DMS79 treated with DMSO at 0.1 percent for 48 hours (cell line): ENCODE measurements around the gene TFB1M.

Experiments
- DNase-seq: peaks from one replicate; lab custom pipeline; 2025; lab: John Stamatoyannopoulos, UW

Gene TFB1M

DNA sequence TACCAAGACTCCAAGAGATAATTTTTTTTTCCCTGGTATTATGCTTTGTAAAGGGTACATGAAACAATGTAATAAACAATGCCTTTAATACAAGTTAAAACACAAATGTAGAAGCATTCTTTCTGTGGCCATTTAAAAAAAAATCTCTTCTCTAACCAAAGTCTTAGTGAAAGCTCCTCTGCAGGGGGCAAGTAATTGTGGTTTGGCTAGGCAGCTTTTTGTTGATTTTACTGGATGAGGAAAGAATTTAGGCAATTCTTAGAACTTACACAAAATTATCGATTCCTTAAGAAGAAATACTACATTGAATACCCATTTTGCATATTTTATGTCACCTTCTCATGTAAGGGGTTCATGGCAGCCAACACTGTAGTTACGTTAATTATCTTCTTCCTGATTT, 12.4 kb downstream of the TFB1M start:
- no peak for DNase-seq

DNA sequence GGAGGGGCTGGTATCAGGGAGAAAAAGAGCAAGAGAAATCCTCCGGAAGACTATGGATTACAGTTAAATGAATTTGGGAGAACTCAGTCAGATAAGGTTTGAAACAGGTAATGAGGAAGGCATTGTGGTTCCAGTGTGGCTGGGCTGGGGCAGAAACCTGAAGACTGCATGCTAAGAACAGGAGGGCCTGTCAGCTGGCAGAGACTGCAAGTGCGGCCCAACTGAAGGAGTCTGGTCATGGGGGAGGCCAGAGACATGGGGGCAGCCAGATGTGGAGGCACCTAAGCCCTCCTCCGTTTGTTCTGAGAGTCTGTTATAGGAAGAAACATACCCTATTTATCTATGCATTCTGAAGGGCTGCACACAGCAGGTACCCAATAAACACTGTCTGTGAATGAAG, 16.6 kb downstream of the TFB1M start:
- DNase-seq, result no peak

DNA sequence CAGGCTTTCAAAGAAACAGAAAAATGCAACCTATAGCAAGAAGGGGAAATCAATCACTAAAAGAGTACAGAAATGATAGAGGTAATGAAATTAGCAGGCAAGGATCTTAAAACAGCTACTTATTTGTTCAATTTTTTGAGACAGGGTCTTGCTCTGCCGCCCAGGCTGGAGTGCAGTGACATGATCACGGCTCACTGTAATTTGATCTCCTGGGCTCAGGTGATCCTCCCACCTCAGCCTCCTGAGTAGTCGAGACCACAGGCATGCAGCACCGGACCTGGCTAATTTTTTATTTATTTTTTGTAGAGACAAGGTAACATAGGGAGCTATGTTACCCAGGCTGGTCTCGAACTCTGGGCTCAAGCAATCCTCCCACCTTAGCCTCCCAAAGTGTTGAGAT, 21.6 kb downstream of the TFB1M start:
- DNase-seq, result no peak

DNA sequence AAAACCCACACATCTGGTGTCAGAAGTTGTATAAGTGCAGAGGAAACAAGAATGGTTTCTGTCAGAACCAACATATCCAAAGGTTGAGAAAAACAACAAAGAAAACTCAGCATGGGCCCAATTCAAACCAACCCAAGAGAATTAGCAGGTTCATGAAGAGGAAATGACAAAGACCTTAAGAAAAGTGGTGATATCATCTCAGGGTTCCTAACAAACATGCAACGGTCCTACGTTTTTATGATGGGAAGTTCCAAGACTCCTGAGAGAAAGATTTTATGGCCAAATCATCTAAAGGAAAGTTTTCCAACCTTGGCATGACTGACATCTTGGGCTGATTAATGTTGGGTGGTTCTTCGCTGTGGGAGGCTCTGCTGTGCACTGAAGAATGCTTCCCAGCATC, 23.0 kb downstream of the TFB1M start:
- no peak for DNase-seq

DNA sequence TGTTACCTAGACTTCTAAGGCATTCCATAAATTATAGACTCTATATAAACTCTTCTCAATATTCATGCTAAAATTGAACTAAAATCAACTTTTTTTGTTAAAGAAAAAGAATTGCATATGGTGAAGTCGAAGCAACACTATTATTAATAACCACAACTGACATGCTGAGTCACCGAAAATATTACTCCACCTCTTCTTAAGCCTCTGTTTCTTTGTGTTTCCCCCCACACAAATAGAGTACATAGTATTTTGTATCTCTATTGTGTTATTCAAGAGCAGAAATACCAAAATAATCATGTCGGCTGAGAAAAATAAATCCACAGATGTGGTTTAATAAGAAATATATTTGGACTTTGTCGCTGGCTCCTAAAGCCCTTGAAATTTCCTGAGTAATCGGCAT, 23.8 kb downstream of the TFB1M start:
- DNase-seq, result no peak

DNA sequence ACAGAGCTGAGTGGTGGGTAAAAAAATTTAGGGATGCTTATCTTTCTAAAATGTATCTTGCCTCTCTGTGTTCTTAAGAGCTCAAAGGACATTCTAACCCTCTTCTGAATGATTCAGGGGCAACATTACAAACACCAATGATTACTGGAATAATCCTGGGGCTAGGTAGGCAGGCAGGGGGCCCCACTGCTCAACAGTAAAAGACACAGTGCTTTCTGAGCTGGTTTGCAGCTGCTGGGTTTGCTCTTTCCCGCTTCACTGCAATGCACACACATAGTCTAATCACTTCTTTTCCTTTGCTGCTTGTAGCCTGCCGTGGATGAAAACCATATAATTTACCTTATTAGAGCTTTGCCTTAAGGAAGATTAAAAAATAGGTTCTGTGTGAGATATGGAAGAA, 26.5 kb downstream of the TFB1M start:
- DNase-seq, result peak; percentile 33

DNA sequence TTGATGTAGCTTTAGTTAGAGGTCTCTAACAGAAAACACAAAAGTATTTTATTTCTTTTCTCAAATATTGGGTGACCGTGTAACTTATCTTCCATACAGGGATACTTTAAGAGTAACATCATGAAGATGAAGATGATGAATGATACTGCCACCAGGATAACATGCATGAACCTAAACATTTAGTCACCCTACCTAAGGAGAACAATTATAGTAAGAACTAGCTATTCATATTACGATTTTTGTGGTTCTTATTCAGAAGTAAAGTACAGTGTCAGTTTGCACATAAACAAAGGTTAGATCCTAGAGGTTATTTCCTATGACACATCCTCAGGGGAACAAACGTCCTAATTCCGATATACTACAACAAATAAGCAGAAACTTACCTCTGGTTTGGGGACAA, 29.5 kb downstream of the TFB1M start:
- DNase-seq, result no peak

DNA sequence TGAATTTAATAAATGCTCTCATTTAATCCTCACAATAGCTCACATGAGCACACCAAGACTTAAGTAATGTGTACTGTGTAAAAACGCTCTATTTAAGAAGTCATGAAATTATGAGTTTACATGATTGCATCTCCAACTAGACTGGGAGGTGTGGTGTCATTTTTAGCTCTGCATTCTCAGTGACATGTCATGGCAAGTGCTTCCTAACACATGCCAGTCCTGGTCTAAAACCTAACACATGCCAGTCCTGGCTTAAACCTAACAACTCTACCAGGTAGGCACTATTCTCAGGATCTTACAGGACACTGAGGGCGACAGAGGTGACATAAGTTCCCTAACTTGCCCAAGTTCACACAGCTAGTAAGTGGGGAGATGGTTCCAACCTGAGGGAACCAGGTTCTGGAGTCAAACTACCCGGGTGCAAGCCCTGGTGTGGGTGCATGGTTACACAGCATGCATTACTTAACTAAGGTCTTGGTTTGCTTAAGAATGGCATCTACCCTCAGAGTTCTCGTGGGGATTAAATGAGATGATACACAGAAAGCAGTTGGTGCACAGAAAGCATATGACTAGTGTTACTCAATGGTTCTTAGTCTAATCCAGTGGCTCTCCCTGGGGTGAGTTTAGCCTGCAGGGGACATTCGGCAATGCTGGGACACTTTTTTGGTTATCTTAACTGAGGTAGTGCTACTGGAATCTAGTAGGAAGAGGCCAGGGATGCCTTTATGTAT, 35.8 kb downstream of the TFB1M start:
- no peak for DNase-seq

DNA sequence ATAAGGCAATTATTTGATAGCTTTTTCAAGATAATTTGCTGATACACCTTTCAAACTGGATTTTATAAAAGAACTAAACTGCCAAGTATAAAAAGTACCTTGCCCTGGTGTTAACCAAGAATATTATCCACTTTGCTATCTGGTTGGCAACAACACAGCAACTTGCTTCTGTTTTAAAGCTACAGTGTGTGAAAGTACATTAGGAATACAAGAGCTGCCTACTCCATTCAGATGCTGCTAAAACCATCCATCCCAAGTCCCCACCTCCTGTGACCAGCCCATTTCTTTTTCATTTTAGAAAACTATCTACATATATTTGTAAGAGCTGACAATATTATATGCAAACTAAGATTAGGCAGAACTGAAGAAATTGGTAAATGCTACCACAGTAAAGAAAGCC, 37.6 kb downstream of the TFB1M start:
- no peak for DNase-seq

DNA sequence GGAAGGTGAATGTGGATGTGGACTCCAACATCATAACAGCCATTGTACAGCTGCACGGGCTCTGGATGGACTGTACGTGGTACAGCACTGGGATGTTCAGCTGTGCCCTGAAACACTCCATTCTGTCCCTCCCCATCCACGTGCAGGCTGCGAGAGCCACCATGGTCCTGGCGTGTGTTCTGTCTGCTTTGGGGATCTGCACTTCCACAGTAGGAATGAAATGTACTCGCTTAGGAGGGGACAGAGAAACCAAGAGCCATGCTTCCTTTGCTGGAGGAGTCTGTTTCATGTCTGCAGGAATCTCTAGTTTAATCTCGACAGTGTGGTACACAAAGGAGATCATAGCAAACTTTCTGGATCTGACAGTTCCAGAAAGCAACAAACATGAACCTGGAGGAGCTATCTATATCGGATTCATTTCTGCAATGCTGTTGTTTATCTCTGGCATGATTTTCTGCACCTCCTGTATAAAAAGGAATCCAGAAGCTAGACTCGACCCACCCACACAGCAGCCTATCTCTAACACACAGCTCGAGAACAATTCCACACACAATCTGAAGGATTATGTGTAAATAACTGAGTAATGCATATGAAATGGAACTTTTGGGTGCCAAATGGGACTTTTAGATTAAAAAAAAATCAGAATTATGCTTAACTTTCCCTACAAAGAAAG, 38.3 kb downstream of the TFB1M start:
- no peak for DNase-seq

DNA sequence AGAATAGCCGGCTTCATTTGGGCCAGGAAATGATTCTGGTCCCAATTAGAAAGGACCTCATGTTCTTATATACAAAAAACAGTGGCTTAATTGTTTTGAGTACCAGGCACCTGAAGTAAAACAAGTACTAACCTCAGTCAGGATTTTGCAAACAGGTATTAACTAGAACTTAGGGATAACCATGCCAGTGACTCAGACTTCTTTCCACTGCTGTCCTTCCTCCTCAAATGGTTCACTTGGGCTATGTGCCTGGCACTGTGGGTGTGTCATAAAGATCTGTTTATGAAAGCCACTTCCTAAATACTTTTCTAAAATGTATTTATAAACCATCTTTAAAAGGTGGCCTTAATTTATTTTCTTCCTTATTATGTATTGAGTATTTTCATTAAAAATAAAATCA, 39.8 kb downstream of the TFB1M start:
- DNase-seq, result no peak

DNA sequence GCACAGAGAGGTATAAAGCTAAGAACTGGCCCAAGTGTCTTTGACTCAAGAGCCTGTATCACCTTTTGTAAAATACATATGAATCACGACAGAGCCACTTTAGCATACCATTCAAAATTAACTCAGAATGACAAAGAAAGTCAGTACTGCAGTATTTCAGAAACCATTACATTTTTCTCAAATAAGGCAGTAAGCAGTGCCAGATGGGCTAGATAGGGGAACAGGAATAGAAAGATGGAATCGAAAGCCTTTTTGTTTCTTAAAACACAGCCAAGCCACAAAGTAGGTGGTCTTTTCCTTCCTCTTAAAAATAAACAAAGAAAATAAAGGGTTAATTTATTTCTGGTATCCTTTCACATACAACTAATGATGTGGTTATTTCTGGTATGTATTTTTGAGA, 40.2 kb downstream of the TFB1M start:
- no peak for DNase-seq

DNA sequence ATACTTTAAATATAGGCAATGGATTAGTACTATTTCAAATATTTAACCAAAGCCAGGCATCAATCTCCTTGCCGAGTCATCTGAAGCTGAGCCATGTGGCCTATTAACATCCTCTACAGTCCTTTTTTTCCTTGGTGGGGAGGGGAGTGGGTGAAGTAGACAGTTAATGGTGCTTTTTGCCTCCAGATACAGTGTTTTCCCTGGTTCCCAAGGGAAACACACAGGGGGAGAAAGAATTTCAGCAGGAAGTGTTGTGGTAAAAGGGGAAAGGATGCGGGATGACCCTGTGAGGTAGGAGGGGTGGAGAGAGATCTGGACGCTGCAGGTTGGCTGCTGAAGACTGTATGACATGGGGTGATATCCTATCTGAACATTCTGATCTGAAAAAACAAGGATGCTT, 40.9 kb downstream of the TFB1M start:
- no peak for DNase-seq

DNA sequence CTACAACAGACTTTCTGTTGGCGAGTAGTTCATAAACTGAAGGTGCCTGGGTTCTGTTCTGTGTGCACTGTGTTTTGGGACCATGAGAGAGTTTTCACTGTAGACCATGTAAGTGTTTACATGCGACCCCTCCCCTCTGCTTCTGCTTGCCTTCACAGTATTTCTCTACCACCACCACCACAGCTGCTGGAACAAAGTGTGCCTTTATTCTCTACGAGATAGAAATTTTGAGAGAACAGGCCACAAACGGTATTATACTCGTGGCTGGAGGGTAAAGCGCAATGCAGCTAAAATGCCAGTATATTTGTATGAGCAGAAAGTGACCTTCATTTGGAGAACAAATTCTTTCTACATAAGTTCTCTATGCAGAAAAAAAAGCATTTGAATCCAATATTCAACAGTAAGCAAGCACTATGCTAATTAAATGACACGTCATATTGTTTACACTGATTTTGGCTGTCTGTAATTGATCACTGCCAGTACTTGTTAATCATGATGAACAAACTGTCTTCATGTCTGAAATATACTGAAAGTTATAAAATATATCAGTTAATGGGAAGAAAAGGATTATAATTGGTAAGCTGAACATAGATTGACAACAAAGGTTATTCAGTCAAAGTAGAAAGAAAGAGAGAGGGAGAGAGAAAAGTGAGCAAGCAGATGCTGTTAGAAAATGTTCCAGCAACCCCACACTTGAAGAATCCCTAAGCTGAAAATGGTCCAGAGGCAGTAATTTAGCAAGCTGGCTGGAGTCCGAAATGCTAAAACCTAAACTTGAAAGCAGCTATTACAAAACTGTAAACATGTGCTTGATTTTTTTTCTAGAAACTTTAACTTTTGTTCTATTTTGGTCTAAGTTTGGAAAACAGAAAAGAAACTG, 41.7 kb downstream of the TFB1M start:
- no peak for DNase-seq

DNA sequence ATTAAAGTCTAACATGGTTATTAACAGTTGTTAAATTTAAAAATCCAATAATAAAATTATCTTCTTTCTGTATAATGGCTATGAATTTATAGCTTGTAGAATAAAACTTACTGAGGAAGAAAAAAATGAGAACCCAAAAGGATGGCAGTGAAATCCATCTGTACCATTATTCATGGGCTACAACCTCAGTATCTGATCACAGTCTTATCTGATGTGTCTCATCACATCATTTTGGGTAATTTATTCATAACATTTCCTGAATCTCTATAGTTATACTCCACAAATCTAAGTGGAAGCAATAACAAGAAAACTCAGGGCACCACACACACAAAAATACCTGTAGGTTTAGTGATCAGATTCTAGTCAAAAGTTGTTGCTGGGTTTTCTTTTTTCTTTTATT, 43.1 kb downstream of the TFB1M start:
- no peak for DNase-seq

DNA sequence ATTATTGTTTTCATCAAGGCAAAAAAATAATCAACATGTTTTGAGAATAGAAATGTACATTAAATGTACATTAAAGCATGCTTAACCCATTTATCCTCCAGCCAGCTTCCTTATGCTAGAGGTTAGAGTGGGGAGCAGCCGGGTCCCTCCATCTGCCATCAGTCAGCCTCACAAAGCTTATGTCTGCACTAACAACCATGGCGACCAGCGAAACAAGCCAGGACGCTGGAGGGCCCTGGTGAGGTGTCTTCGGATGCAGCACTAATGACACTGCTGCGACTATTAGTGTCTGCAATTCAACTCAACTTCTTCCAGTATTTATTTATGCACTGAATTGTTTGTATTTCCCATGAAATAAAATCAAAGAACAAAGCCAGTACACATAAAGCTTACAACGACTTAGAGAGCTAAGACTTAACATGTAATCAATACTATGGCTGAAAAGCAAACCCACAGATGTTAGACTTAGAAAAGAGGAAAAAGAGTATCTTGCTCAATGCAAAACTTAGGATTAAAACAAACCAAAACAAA, 43.7 kb downstream of the TFB1M start:
- no peak for DNase-seq

DNA sequence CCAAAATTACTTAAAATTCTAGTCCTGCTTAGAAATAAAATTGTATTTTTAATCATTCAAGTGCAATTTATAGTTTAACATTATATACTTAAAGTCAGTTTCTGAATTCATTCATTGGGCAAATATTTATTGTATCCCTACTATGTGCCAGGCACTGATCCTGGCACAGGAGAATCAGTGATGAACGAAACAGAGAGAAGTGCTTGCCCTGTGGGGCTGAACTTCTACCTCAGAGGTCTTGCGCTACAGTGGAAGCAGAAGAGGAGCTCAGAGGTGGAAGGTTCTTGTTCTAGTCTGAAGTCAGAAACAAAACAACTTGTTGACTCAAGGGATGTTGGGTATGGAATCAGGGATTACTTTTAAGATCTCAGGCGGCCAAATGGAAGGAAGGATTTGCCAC, 44.5 kb downstream of the TFB1M start:
- DNase-seq, result no peak

DNA sequence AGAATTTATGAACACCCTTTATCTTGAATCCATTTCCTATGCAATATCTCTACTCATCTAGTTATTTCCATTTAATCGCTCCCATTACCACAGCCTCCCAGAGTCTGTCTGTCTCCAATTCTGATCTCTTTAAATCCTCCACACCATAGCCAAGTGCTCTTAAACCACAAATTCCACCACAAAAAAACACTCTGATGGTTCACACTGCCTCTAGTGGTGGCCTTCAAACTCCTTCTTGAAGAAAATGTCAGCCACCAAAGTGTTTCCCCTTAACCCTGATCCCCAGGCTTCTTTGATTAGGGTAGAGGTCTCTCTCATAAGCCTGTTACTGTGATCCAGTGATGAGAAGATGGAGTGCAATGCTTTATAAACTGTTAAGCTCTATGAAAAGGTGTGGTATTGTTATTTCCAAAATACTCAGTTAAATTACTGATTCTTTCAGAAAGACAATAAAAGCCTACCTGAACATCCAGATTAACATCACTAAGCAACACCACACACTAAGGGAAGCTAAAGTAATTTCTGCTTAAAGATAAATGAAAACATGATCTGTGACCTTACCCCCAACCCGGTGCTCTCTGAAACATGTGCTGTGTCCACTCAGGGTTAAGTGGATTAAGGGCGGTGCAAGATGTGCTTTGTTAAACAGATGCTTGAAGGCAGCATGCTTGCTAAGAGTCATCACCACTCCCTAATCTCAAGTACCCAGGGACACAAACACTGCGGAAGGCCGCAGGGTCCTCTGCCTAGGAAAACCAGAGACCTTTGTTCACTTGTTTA, 46.0 kb downstream of the TFB1M start:
- peak; percentile 23 for DNase-seq

DNA sequence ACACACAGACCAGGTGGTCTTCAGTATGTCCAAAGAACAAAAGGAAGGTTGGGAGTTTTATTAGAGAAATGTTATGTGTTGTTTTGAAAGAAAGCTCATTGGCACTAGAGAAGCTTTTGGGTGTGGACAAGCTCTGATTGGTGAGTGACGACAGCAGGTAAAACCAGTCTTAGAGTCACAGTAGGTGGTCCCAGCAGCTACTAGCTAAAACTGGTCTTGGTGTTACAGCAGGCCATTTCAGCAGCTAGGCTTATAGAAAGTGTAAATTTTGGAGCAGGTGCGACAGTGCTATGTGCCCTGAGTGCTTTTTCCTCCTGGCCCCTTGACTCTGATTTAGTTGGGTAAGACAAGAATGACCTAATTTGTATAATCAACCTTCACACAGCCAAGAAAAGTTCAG, 46.9 kb downstream of the TFB1M start:
- DNase-seq, result no peak

DNA sequence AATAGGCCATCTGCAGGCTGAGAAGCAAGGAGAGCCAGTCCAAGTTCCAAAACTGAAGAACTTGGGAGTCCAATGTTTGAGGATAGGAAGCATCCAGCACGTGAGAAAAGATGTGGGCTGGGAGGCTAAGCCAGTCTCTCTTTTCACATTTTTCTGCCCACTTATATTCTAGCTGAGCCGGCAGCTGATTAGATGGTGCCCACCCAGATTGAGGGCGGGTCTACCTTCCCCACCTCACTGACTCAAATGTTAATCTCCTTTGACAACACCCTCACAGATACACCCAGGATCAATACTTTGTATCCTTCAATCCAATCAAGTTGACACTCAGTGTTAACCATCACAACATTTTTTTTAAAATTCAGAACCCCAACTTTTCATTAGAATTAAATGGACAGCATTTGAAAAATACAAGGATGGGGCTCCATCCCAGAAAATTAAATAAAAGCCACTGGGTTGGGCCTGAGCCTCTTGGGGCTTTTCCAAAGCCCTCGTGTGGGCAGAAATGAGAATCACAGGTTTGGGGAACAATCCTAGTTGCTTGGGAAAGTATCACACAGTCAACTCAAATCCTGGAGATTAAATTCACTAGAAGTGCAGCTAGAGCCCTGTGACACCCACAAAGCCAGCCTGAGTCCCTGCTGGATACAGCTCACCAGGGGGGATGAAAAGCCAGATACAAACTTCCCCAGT, 48.3 kb downstream of the TFB1M start:
- DNase-seq, result no peak

DNA sequence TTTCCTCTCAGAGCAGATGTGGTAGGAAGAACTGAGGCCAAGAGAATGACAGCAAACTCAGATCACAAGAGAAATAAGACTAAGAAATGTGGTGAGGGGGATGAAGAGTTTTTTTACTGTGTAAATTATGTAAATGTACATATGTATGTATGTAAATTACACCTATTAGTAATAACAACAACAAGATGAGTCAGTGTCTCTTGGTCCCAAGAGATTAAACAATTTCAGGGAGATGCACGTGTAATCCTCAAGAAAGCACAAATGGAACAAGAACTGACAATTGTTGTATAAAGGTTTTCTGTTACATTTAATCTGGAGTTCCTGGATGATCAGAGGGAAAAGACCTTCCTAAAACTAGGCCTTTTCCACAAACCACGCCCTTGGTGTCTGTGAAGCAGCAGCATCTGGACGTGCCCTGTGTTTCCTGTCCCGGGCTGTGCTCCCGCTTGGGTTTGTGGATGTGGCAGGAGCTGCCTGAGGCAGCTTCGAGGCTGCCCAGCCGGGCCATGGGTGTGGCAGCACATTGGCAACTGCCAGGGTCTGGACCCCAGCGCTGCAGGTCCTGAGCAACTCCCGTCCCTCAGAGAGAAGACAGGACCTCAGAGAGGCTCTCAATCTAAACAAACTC, 49.5 kb downstream of the TFB1M start:
- no peak for DNase-seq
